ENCODE measurements around the gene MDN1.

GRCh38 chr6:89790403-89790802 lies 29.2 kb downstream of the MDN1 start:
- no peak for TF ChIP-seq JUND (IDR thresholded peaks at IDR 0.05)
- no peak for TF ChIP-seq CTCF (IDR thresholded peaks at IDR 0.05 in 2 of 3, conservative IDR thresholded peaks at IDR 0.05 in 1 of 3; ENCODE audit: borderline replicate concordance in 1 of 3, insufficient read depth in 1 of 3, low read depth in 2 of 3, low read length in 2 of 3)
- no peak for TF ChIP-seq YY1 (IDR thresholded peaks at IDR 0.05; ENCODE audit: extremely low read depth, insufficient replicate concordance, low read depth, low read length)
- no peak for TF ChIP-seq ZFX (IDR thresholded peaks at IDR 0.05)
- TF ChIP-seq EZH2 (IDR thresholded peaks at IDR 0.05): no peak
- TF ChIP-seq POLR2AphosphoS5 (IDR thresholded peaks at IDR 0.05; ENCODE audit: low read depth, low read length): no peak
- TF ChIP-seq, protein P1, sequence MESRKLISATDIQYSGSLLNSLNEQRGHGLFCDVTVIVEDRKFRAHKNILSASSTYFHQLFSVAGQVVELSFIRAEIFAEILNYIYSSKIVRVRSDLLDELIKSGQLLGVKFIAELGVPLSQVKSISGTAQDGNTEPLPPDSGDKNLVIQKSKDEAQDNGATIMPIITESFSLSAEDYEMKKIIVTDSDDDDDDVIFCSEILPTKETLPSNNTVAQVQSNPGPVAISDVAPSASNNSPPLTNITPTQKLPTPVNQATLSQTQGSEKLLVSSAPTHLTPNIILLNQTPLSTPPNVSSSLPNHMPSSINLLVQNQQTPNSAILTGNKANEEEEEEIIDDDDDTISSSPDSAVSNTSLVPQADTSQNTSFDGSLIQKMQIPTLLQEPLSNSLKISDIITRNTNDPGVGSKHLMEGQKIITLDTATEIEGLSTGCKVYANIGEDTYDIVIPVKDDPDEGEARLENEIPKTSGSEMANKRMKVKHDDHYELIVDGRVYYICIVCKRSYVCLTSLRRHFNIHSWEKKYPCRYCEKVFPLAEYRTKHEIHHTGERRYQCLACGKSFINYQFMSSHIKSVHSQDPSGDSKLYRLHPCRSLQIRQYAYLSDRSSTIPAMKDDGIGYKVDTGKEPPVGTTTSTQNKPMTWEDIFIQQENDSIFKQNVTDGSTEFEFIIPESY (IDR thresholded peaks at IDR 0.05; ENCODE audit: extremely low read depth, insufficient replicate concordance, low read length): no peak
- TF ChIP-seq ZNF274 (IDR thresholded peaks at IDR 0.05; ENCODE audit: low read depth, low read length): no peak
- no peak for TF ChIP-seq SRF (IDR thresholded peaks at IDR 0.05; ENCODE audit: low read depth)
- TF ChIP-seq SP1 (IDR thresholded peaks at IDR 0.05; ENCODE audit: low read depth): no peak
- TF ChIP-seq EGR1 (IDR thresholded peaks at IDR 0.05; ENCODE audit: low read depth): no peak
- no peak for TF ChIP-seq POLR2A (IDR thresholded peaks at IDR 0.05; ENCODE audit: borderline replicate concordance, extremely low read depth, insufficient read depth, insufficient read length)
- TF ChIP-seq RAD21 (IDR thresholded peaks at IDR 0.05; ENCODE audit: low read depth): no peak
- TF ChIP-seq SIN3A (IDR thresholded peaks at IDR 0.05; ENCODE audit: low read depth): no peak
